Activated CD4-positive, alpha-beta T cell treated with anti-CD3 and anti-CD28 coated beads, Interleukin-10, Interleukin-2, amounts not matched to agents 100 ng/mL and 50 ng/mL, durations not matched to agents 16 hours and 8 hours (primary cell): Measurements from ENCODE around the gene SGPP2.
"Not testable (repeated sequence)": the region's sequence is repeated elsewhere in the genome, so short reads cannot be mapped to it uniquely, and the experiment has no call there.

Experiments
- DNase-seq: peaks from one replicate; pipeline ENCODE4 v3.0.0-alpha.2; 2020

Gene SGPP2

GRCh38 chr2:222532315-222532714 is 108.0 kb downstream of the SGPP2 start:
- no peak for DNase-seq

GRCh38 chr2:222535477-222535876 is 111.1 kb downstream of the SGPP2 start:
- DNase-seq: no peak

- no peak for DNase-seq
Measured at GRCh38 chr2:222538535-222538934, 114.2 kb downstream of the SGPP2 start.

- DNase-seq: no peak
Measured at GRCh38 chr2:222544661-222545060, 120.3 kb downstream of the SGPP2 start.

GRCh38 chr2:222545823-222546795 is 121.8 kb downstream of the SGPP2 start:
- DNase-seq: no peak

GRCh38 chr2:222547083-222547482 is 122.7 kb downstream of the SGPP2 start:
- no peak for DNase-seq

- DNase-seq: no peak
Measured at GRCh38 chr2:222548992-222549391, 124.6 kb downstream of the SGPP2 start.

- DNase-seq: no peak
Measured at GRCh38 chr2:222554517-222554916, 130.2 kb downstream of the SGPP2 start.

GRCh38 chr2:222561151-222561550 is 136.8 kb downstream of the SGPP2 start:
- DNase-seq: no peak

GRCh38 chr2:222561817-222562645 is 137.7 kb downstream of the SGPP2 start:
- peak; percentile 57 for DNase-seq

GRCh38 chr2:222563106-222563718 is 138.9 kb downstream of the SGPP2 start:
- DNase-seq: no peak

- no peak for DNase-seq
Measured at GRCh38 chr2:222563936-222564335, 139.6 kb downstream of the SGPP2 start.

GRCh38 chr2:222566229-222566628 is 141.9 kb downstream of the SGPP2 start:
- DNase-seq: no peak

GRCh38 chr2:222568865-222569264 is 144.5 kb downstream of the SGPP2 start:
- no peak for DNase-seq

- no peak for DNase-seq
Measured at GRCh38 chr2:222569826-222570225, 145.5 kb downstream of the SGPP2 start.

GRCh38 chr2:222572264-222572721 is 147.9 kb downstream of the SGPP2 start:
- peak; percentile 31 for DNase-seq

GRCh38 chr2:222572751-222573174 is 148.4 kb downstream of the SGPP2 start:
- DNase-seq: peak; percentile 17

GRCh38 chr2:222575618-222576017 is 151.3 kb downstream of the SGPP2 start:
- DNase-seq: no peak

GRCh38 chr2:222576171-222577081 is 152.1 kb downstream of the SGPP2 start:
- DNase-seq: no peak

- no peak for DNase-seq
Measured at GRCh38 chr2:222577341-222577740, 153.0 kb downstream of the SGPP2 start.

- no peak for DNase-seq
Measured at GRCh38 chr2:222582928-222583327, 158.6 kb downstream of the SGPP2 start.

- not testable (repeated sequence) for DNase-seq
Measured at GRCh38 chr2:222584589-222584988, 160.2 kb downstream of the SGPP2 start.
